Measurements from ENCODE around the gene FGD6. TPM values are rescaled to one million over a fixed set of nuclear protein-coding genes. Genes with fewer than 3 reads are reported as not detected.

Gene FGD6
- total RNA-seq, 4 donors from 2014 or later = 16.2 to 46.9 (median 25.0) TPM

DNA sequence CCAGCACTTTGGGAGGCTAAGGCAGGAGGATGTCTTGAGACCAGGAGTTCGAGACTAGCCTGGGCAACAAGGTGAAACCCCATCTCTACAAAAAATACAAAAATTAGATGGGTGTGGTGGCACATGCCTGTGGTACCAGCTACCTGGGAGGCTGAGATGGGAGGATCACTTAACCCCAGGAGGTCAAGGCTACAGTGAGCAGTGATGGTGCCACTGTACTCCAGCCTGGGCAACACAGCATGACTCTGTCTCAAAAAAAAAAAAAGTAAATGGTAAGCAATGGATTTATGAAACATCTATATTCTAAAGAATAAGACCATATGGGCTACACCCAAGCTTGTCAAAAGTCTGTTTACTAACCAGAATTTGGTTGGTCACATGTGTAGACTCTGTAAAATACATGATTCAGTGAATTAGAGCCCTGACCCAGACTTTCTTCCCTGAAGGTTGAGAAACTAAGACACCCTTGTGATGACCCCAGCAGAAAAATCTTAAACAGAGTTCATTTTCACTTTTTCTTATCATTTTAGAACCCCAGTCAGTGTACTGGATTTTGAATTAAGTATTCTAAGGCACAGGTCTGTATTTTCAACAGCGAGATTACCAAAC is 12.1 kb downstream of the FGD6 start:
- WGBS = 62% methylated on average over 2 of the region's 2 CpGs
- DNase-seq (ENCODE audit: low spot score in 2 of 2) = no peak
- TF ChIP-seq, protein P1, sequence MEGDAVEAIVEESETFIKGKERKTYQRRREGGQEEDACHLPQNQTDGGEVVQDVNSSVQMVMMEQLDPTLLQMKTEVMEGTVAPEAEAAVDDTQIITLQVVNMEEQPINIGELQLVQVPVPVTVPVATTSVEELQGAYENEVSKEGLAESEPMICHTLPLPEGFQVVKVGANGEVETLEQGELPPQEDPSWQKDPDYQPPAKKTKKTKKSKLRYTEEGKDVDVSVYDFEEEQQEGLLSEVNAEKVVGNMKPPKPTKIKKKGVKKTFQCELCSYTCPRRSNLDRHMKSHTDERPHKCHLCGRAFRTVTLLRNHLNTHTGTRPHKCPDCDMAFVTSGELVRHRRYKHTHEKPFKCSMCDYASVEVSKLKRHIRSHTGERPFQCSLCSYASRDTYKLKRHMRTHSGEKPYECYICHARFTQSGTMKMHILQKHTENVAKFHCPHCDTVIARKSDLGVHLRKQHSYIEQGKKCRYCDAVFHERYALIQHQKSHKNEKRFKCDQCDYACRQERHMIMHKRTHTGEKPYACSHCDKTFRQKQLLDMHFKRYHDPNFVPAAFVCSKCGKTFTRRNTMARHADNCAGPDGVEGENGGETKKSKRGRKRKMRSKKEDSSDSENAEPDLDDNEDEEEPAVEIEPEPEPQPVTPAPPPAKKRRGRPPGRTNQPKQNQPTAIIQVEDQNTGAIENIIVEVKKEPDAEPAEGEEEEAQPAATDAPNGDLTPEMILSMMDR (IDR thresholded peaks at IDR 0.05) = no peak
- TF ChIP-seq POLR2A (IDR thresholded peaks at IDR 0.05) (no peak), EP300 (IDR thresholded peaks at IDR 0.05) (no peak), POLR2AphosphoS5 (IDR thresholded peaks at IDR 0.05) (no peak)
- Histone ChIP-seq H3K27me3 (no peaks in the 10 kb centered on the region), H3K4me1 (peaks cover 55% of the 10 kb centered on the region), H3K27ac (peak overlapping the region; percentile 79), H3K4me3 (no peak overlapping the region), H3K36me3 (no peaks in the 10 kb centered on the region), H3K9me3 (no peaks in the 10 kb centered on the region)

DNA sequence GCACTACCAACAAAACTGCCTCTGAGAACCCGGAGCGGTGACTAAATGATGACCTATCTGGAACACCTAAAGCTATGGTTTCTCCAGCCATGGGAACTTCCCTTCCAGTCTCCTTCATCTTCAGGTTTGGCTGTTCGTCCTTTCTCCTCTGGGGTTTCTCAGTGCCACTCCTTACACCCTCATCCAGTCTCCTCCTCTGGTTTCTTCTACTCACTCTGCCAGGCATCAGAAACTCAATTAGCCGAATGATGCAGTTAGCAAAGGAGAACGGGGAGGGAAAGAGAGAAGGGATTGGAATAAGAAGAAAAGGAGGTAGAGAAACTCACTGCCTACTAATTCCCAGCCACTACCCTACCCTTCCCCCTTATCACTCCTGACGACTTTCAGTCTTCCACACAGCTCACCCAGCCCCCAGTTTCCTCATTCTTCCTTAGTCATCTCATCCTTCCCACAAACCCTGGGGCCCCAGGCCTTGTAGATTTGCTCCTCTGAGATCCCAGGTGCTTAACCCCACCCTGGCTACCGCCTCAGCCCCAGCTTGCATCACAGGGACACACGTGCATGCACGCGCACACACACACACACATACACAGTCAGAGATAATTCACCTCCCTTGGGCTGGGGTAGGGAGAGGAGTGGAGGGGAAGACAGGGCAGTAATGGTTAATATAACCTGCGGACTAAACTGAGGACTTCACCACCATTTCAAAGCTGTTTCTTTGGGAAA is 13.0 kb downstream of the FGD6 start:
- TF ChIP-seq EP300 (IDR thresholded peaks at IDR 0.05) (no peak), POLR2AphosphoS5 (IDR thresholded peaks at IDR 0.05) (peak in 1 of 3 donors; percentile 65)
- 49% methylated on average over 11 of the region's 11 CpGs for WGBS
- Histone ChIP-seq H3K4me1 (peaks cover 62% of the 10 kb centered on the region), H3K27me3 (no peaks in the 10 kb centered on the region), H3K4me3 (no peak overlapping the region), H3K27ac (peak overlapping the region; percentile 79), H3K36me3 (no peaks in the 10 kb centered on the region), H3K9me3 (no peaks in the 10 kb centered on the region)
- DNase-seq (ENCODE audit: low spot score in 2 of 2) = peak in 1 of 2 donors; percentile 71

DNA sequence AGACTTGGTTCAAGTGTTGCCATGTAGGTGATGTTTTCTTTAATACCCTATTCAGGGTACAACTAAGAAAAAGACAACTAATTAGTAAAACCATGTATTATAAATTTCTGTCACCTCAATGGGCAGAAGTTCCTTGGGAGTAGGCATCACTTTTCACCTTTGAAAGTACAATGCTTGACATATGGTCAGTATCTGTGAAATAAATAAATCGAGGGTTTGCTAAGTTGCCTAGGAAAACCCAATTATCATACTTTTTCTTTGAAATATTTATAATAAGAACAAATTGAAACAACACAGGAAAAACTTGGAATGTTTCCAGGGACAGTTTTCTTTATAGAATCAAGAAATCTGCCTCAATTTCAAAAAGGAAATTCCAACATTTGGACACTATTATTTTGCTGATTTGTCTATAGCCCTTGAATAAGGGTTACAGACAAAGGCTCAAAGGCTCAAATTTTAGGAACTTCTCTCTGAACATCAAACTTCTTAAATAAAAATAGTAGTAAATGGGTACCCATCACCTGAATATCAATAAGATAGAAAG is 13.7 kb downstream of the FGD6 start:
- Histone ChIP-seq H3K4me3 (no peak overlapping the region), H3K27me3 (no peaks in the 10 kb centered on the region), H3K27ac (peak overlapping the region; percentile 79), H3K36me3 (no peaks in the 10 kb centered on the region), H3K9me3 (no peaks in the 10 kb centered on the region), H3K4me1 (peaks cover 67% of the 10 kb centered on the region)
- TF ChIP-seq, protein P1 (IDR thresholded peaks at IDR 0.05) = no peak
- TF ChIP-seq POLR2AphosphoS5 (IDR thresholded peaks at IDR 0.05) = no peak
- no peak for TF ChIP-seq EP300 (IDR thresholded peaks at IDR 0.05)
- no peak for TF ChIP-seq POLR2A (IDR thresholded peaks at IDR 0.05)
- WGBS = 42% methylated on average over 1 of the region's 1 CpG
- no peak for DNase-seq (ENCODE audit: low spot score in 2 of 2)

DNA sequence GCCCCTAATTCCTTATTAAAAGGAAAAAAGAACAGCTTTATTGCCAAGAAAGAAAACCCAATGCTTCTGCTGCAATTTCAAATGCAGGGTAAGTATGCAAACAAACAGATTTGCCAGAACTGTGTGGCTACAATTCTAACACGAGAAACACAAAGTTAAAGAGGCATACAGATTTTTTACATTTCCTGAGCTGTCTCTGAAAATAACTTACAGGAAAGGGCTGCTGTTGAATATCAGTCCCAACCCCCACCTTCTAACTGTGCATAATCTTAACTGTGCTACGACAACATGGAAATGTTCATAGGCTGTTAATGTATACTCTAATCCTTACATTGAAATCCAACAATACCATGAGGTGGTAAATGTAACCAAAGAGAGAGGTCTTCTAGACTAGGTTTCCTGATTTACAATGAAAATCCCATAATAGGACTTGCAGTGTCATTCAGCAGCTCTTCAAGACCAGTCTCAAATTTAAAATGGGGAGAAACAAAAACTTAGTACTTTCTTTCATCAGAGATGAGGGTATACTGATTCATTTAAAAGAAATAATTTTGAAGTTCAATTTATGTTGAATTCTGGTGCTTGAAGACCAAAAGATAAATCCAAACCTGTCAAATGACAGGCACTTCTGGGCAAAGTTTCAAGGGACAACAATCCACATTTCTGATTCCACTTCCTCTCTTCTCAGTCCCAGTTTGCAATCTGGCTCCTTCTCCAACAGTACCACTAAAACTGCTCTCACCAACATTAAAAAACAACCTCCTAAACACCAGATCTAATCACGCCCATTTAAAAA is 14.4 kb downstream of the FGD6 start:
- no peak for TF ChIP-seq EP300 (IDR thresholded peaks at IDR 0.05)
- TF ChIP-seq POLR2AphosphoS5 (IDR thresholded peaks at IDR 0.05) = no peak
- TF ChIP-seq, protein P1 (IDR thresholded peaks at IDR 0.05) = no peak
- no peak for TF ChIP-seq POLR2A (IDR thresholded peaks at IDR 0.05)
- 48% methylated on average over 3 of the region's 3 CpGs for WGBS
- Histone ChIP-seq H3K4me1 (peaks cover 67% of the 10 kb centered on the region), H3K9me3 (no peaks in the 10 kb centered on the region), H3K36me3 (no peaks in the 10 kb centered on the region), H3K4me3 (no peak overlapping the region), H3K27ac (peak overlapping the region; percentile 79), H3K27me3 (no peaks in the 10 kb centered on the region)
- DNase-seq (ENCODE audit: low spot score in 2 of 2) = no peak

DNA sequence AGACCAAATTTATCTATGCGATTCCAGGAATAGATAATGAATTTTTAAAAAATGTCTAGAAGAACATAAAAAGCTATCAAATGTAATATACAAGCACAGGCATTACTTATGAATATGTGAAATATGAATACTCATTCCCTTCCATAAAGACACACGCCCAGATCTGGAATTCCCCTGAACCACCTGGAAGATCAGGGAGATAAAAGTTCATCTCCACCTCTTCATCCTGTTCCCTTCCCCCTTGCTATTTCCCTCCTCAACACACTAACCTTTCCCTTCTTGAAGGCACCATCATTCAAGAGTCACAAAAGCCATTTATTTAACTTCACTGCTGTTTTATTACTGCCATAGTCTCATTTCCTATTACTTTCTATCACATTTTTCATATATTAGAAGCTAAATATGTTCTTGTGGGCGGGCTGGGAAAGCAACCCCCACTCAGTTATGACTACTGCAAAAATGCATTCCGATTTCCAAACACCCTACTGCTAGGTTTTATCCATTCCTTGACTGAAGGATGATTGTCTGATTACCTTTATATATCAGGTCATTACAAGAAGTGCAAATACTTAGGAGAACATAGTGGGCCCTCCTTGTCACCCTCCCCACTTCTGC is 16.1 kb downstream of the FGD6 start:
- H3K4me3 ChIP-seq = no peak overlapping the region
- H3K4me1 ChIP-seq = peaks cover 71% of the 10 kb centered on the region
- WGBS = 58% methylated on average over 4 of the region's 4 CpGs

More for the DNA sequence above, 16.1 kb downstream of the FGD6 start:
- H3K36me3 ChIP-seq = no peaks in the 10 kb centered on the region
- no peaks in the 10 kb centered on the region for H3K27me3 ChIP-seq
- TF ChIP-seq POLR2AphosphoS5 (IDR thresholded peaks at IDR 0.05) = no peak
- no peak for TF ChIP-seq EP300 (IDR thresholded peaks at IDR 0.05)
- no peak for TF ChIP-seq POLR2A (IDR thresholded peaks at IDR 0.05)
- TF ChIP-seq, protein P1 (IDR thresholded peaks at IDR 0.05) = no peak
- no peaks in the 10 kb centered on the region for H3K9me3 ChIP-seq
- DNase-seq (ENCODE audit: low spot score in 2 of 2) = no peak
- H3K27ac ChIP-seq = peak overlapping the region; percentile 39
